GM12874 (cell line): Measurements from ENCODE around the gene PRR29.

Source experiments
- TF ChIP-seq, protein P1 (sequence below): IDR thresholded peaks from 2 replicates; pipeline ENCODE4 v1.5.1; 2011; ENCODE audit warnings: low read depth, mild to moderate bottlenecking, control low read depth, low read length, moderate library complexity; ENCODE audit not compliant: insufficient read depth

The PRR29 gene

DNA sequence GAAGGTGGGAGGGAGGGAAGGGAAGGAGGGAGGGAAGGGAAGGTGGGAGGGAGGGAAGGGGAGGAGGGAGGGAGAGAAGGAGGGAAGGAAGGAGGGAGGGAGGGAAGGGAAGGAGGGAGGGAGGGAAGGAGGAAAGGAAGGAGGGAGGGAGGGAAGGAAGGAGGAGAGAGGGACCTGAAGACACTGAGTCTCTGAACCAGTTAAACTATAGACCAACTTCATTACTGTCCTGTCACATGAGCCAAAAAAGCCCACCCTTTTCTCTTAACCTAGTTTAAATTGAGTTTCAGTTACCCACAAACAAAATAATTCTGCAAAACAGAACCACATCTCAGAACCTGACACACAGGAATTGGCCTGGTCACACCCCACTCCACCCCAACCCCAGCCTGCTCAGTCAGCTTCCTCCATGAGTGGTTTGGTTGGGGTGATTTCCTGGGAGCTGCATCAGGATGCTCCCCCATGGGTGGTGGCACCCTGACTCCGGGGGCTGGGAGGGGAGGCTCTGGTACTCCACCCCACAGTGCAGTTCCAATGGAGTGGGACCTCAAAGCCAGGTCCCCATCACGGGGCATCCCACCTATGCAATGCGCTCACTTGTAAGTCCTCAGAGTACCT lies 4.7 kb upstream of the PRR29 start:
- TF ChIP-seq, protein P1, sequence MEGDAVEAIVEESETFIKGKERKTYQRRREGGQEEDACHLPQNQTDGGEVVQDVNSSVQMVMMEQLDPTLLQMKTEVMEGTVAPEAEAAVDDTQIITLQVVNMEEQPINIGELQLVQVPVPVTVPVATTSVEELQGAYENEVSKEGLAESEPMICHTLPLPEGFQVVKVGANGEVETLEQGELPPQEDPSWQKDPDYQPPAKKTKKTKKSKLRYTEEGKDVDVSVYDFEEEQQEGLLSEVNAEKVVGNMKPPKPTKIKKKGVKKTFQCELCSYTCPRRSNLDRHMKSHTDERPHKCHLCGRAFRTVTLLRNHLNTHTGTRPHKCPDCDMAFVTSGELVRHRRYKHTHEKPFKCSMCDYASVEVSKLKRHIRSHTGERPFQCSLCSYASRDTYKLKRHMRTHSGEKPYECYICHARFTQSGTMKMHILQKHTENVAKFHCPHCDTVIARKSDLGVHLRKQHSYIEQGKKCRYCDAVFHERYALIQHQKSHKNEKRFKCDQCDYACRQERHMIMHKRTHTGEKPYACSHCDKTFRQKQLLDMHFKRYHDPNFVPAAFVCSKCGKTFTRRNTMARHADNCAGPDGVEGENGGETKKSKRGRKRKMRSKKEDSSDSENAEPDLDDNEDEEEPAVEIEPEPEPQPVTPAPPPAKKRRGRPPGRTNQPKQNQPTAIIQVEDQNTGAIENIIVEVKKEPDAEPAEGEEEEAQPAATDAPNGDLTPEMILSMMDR = no peak

DNA sequence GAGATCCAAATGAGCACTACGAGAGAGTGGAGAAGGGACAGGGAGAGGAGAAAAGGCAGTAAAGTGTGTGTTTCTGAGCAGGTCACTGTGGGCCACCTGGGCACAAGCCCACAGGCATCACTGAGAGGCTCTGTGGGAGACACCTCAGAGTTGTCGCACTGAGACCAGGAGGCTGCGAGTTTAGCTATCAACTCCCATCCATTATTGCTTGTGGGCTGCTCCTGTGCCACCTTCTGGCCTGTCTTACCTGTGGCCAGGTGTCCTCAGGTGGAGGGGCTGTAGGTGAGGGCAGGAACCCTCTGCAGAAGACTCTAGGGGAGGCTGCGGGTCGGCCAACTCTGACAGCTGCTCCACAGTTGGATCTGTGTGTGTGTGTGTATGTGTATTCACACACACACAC lies 2.5 kb upstream of the PRR29 start:
- TF ChIP-seq, protein P1 = no peak

DNA sequence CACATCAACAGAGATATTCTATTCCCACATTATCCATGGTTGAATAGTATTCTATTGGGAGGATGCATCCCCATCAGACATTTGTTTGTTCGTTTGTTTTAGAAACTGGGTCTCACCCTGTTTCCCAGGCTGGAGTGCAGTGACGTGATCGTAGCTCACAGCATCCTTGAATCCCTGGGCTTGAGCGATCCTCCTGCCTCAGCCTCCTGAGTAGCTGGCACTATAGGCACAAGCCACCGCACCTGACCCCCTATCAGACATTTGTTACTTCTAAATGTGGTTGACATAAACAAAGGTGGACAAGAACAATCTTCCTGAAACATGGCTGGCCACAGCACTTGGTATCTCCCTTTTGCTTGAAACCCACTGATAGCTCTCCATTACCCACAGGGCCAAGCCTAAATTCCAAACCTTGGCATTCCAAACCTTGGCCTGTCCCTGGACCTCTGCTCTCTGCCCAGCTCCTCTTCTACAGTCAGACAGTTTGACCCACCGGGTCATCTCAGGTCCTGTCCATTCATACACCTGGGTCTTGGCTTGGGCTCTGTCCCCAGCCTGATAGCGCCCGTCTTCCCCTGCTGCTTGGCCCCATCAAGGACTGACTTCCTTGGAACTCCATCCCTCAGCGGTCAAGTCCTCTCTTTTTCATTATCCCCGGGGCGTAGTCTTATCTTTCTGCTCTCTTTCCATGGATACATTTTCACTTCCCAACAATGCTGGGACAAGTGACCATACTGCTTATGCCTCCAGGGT lies 1.5 kb upstream of the PRR29 start:
- TF ChIP-seq, protein P1 = no peak

DNA sequence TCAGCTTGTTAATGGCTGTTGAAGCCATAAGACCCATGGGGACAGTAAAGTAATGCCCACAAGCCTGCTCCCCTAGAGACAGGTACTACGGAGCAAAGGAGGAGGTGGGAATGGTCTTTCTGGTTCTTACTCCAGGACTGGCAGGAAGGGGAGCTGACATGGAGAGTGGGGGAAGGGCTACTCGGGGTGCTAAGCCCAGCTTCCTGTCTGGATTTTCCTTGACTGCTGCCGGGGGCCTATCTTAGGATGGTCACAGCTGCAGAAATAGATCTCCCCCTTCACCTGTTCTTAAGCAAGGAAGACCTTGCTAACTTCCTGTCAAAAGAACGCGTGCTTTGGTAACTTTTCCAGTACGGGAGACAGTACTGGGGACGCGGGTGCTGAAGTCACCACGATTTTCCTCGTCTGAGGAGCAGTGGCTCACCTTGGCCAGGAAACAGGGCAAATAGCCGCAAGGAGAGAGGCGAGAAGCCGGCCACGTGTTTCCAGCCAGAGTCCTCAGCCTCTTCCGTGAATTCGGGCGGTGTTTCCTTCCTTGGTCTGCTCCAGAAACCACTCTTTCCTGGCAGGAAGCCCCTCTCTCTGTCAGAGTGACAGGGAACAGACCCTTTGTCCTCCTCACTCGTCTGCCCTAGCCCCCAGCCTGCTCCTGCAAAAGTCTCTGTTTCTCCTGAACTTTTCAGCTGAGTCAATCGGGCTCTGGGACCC lies 656 bp upstream of the PRR29 start:
- TF ChIP-seq, protein P1 = no peak

DNA sequence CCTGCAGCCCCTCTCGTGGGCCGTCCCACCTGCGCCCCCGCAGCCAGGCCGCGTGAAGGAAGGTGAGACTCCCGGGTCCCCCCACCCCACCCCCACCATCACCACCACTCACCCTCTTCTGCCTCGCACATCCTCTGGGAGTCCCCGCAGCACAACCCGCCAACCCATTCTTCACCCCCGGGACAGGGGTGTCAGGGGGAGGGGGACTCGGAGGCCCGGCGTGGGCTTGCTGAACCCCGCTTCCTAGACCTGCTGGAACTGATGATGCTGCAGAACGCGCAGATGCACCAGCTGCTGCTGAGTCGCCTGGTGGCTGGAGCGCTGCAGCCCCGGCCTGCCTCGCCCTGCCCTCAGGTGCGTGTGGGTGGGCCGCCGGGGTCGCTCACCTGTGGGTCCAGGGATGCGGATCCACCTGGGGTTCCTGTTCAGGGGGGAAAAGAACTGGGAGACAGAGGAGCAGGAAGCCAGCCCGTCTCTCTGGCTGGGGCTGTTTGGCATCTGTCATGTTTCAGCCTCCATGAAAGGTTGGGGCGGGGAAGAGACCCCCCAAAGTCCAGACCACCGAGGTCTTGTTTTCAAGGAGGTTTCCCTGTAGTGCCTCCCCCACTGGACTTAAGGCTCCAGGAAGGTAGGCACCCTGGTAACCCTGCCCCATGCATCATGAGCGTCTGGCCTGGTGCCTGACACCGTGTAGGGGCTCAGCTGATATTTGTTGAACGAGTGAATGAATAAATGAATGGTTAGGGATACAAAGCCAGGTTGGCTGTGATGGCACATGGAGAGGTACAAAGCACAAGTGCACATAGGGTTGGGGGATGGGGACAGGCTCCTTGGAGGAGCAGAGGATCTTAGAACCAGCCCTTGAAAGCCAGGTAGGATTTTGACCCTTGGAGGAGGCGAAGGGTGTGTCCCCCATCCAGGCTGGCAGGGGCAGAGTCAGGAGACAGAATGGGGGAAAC lies 849 bp downstream of the PRR29 start:
- TF ChIP-seq, protein P1 = no peak

DNA sequence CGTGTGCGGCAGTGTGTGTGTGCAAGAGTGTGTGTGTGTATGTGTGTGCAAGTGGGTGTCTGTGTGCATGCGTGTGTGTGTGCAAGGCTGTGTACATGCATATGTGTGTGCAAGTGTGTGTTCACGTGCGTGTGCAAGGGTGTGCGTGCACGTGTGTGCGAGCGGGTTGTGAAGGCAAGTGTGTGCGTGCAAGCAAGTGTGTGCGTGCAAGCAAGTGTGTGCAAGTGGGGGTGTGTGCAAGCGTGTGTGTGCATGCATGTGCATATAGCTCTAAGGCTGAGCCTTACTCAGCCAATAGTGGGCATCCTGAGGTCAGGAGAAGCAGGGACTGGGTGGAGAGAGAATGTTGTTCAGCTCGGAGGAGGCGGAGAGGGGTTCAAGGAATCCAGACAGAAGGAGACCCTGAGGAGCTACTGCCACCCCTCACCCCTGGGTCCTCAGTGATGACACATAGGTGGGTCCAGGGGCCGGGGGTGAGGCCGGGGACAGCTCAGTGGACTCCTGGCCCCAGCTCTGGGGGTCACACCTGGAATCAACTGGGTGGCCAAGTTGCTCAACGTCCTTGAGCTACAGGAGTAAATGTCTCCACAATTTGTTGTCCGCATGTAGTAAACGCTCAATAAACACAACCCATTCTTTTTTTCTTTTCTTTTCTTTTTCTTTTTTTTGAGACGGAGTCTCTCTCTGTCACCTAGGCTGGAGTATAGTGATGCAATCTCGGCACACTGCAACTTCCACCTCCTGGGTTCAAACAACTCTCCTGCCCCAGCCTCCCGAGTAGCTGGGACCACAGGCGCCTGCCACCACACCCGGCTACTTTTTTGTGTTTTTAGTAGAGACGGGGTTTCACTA lies 1.8 kb downstream of the PRR29 start:
- TF ChIP-seq, protein P1 = no peak
